GM18505 (cell line): ENCODE measurements around the gene GARIN5B.

ENCODE experiments used
- ATAC-seq: cut with Tn5 transposase; IDR thresholded peaks from one replicate; pipeline ENCODE4 v1.9.1; 2021; ENCODE audit not compliant: unreplicated experiment
- POLR2A ChIP-seq: IDR thresholded peaks from 4 replicates; pipeline ENCODE4 v1.6.1; 2011; ENCODE audit warnings: borderline replicate concordance; ENCODE audit not compliant: insufficient read depth, insufficient read length; ENCODE audit errors: extremely low read depth

GARIN5B gene

GRCh38 chr19:55384920-55385723 lies 22.1 kb upstream of the GARIN5B start:
- no peak for TF ChIP-seq POLR2A
- peak; percentile 47 for ATAC-seq

- ATAC-seq, result no peak
- TF ChIP-seq POLR2A, result peak; percentile 34
These were observed 21.3 kb upstream of the GARIN5B start, which contains the start of gene TMEM238 for GRCh38 chr19:55384131-55384919. Gene TMEM238, minus strand, starts transcription at chr19:55384292. Its CDS starts 33 bp downstream, at chr19:55384259.

- ATAC-seq, result no peak
- TF ChIP-seq POLR2A, result peak; percentile 60
These were observed 20.4 kb upstream of the GARIN5B start for GRCh38 chr19:55383279-55384130.

GRCh38 chr19:55382522-55383054 lies 19.5 kb upstream of the GARIN5B start:
- TF ChIP-seq POLR2A, result no peak

GRCh38 chr19:55382013-55382412 lies 19.0 kb upstream of the GARIN5B start:
- no peak for TF ChIP-seq POLR2A
- no peak for ATAC-seq

More at GRCh38 chr19:55382522-55383054, 19.5 kb upstream of the GARIN5B start:
- ATAC-seq, result no peak

GRCh38 chr19:55379174-55379573 lies 16.1 kb upstream of the GARIN5B start:
- no peak for TF ChIP-seq POLR2A
- no peak for ATAC-seq

- no peak for TF ChIP-seq POLR2A
- ATAC-seq, result no peak
These were observed 14.5 kb upstream of the GARIN5B start for GRCh38 chr19:55377356-55378131.

GRCh38 chr19:55376241-55376933 lies 13.3 kb upstream of the GARIN5B start, which contains the start of gene TMEM190:
Gene TMEM190, plus strand, starts transcription at chr19:55376826. Its CDS starts 28 bp downstream, at chr19:55376854.
- no peak for ATAC-seq
- no peak for TF ChIP-seq POLR2A

GRCh38 chr19:55373993-55374757 lies 11.1 kb upstream of the GARIN5B start:
- ATAC-seq, result no peak

GRCh38 chr19:55373306-55373992 lies 10.4 kb upstream of the GARIN5B start:
- TF ChIP-seq POLR2A, result no peak
- no peak for ATAC-seq

More at GRCh38 chr19:55373993-55374757, 11.1 kb upstream of the GARIN5B start:
- TF ChIP-seq POLR2A, result no peak
